HepG2 (cell line): ENCODE measurements around the gene ID3. TPM values are rescaled to one million over a fixed set of nuclear protein-coding genes. Genes with fewer than 3 reads are reported as not detected.

Experiments used
- ATAC-seq: fragments of 200-7000 bp; cut with Tn5 transposase; 3 replicates; pipeline ENCODE4 v1.9.1; 2020; ENCODE audit warnings: mild to moderate bottlenecking, moderate library complexity
- BruUV-seq: library from RNA; stranded (reverse); fragments of 400-500 nt; replicated peaks from 2 replicates; lab custom pipeline; 2021; lab: Mats Ljungman, UMichigan
- CTCF ChIA-PET: fragments of 300-600 bp; formaldehyde crosslinking; extraction: SDS; loops from one replicate; lab custom pipeline; 2021; ENCODE audit warnings: low total read pairs, inconsistent platforms, low intra/inter-chr PET ratio; lab: Yijun Ruan, JAX
- POLR2A ChIA-PET: fragments of 350-600 bp; sonication (Branson Sonifier 250); formaldehyde crosslinking; loops from one replicate; lab custom pipeline; 2020; ENCODE audit warnings: antibody characterized with exemption, inconsistent platforms; lab: Yijun Ruan, JAX
- DNase-seq: peaks from one replicate; pipeline ENCODE4 v3.0.0-alpha.2; 2015; ENCODE audit warnings: low spot score
- FAIRE-seq: peaks from 3 replicates; lab custom pipeline; 2011; peaks lifted over from hg19 to GRCh38; lab: Jason Lieb, UNC
- H2AFZ ChIP-seq: one replicate; pipeline ENCODE4 v1.6.1; 2011; ENCODE audit warnings: low read length, inconsistent platforms
- H3K27ac ChIP-seq: fragments of 300-600 bp; 3 replicates; pipeline ENCODE4 v1.8.0; 2011; ENCODE audit warnings: mixed run types, mild to moderate bottlenecking, mixed read lengths, low read length, inconsistent platforms; ENCODE audit not compliant: insufficient read depth; ENCODE audit errors: extremely low read length
- H3K27me3 ChIP-seq, 2 experiments: fragments of 200-600 bp in 1 of 2; 2 replicates in 1 of 2; 3 replicates in 1 of 2; pipeline versions ENCODE4 v1.6.0 to v1.8.0; 2011; ENCODE audit warnings: low read length in 2 of 2, mild to moderate bottlenecking in 2 of 2, moderate library complexity in 2 of 2, inconsistent platforms in 1 of 2; ENCODE audit not compliant: insufficient read depth in 2 of 2, control insufficient read depth in 1 of 2
- H3K36me3 ChIP-seq, 2 experiments: fragments of 200-600 bp in 1 of 2; replicated peaks in 1 of 2; 2 replicates in 1 of 2; 3 replicates in 1 of 2; pipeline versions ENCODE4 v1.5.1 to v1.8.0; 2011; ENCODE audit warnings: low read length in 2 of 2, inconsistent platforms in 1 of 2; ENCODE audit not compliant: insufficient read depth in 2 of 2, control insufficient read depth in 1 of 2
- H3K4me1 ChIP-seq: 2 replicates; pipeline ENCODE4 v1.5.1; 2012; ENCODE audit warnings: low read length, inconsistent platforms; ENCODE audit not compliant: insufficient read depth
- H3K4me2 ChIP-seq: 2 replicates; pipeline ENCODE4 v1.6.0; 2011; ENCODE audit warnings: low read depth, low read length, inconsistent platforms
- H3K4me3 ChIP-seq, 3 experiments: fragments of 200-600 bp in 1 of 3; sonication (generic), shearing (Covaris generic) in 1 of 3; replicated peaks in 1 of 3; 2 replicates each; pipeline ENCODE4 v1.5.1; 2011 to 2016; ENCODE audit warnings: low read length in 3 of 3, inconsistent platforms in 2 of 3, low read depth in 2 of 3, mild to moderate bottlenecking in 2 of 3, control low read depth in 1 of 3, mixed read lengths in 1 of 3; ENCODE audit not compliant: insufficient read depth in 1 of 3
- H3K79me2 ChIP-seq: one replicate; pipeline ENCODE4 v1.6.1; 2011; ENCODE audit warnings: low read length, inconsistent platforms; ENCODE audit not compliant: insufficient read depth
- H3K9ac ChIP-seq: 2 replicates; pipeline ENCODE4 v1.6.0; 2011; ENCODE audit warnings: mild to moderate bottlenecking, low read depth, low read length, inconsistent platforms; ENCODE audit not compliant: insufficient read depth
- H3K9me3 ChIP-seq: 2 replicates; pipeline ENCODE4 v1.5.1; 2012; ENCODE audit warnings: mild to moderate bottlenecking, low read length
- H4K20me1 ChIP-seq: 2 replicates; pipeline ENCODE4 v1.6.0; 2011; ENCODE audit warnings: inconsistent platforms, mild to moderate bottlenecking, low read length, moderate library complexity; ENCODE audit not compliant: insufficient read depth
- AHDC1 ChIP-seq: sonication (generic); formaldehyde crosslinking; IDR thresholded peaks from 2 replicates; pipeline ENCODE4 v1.5.1; 2020; ENCODE audit warnings: mild to moderate bottlenecking, missing genetic modification reagents, borderline replicate concordance
- GTF2F1 ChIP-seq: fragments of 150-350 bp; IDR thresholded peaks from 2 replicates; pipeline ENCODE4 v1.6.1; 2014; ENCODE audit warnings: low read length
- JUNB ChIP-seq: sonication (generic); formaldehyde crosslinking; IDR thresholded peaks from 2 replicates; pipeline ENCODE4 v1.8.0; 2022; ENCODE audit warnings: missing genetic modification reagents, mild to moderate bottlenecking, borderline replicate concordance
- PHB2 ChIP-seq: fragments of 450-650 bp; IDR thresholded peaks from 2 replicates; pipeline ENCODE4 v1.6.1; 2018; ENCODE audit not compliant: partially characterized antibody
- RBAK ChIP-seq: sonication (generic); formaldehyde crosslinking; IDR thresholded peaks from 2 replicates; pipeline ENCODE4 v1.5.1; 2020; ENCODE audit warnings: mild to moderate bottlenecking, missing genetic modification reagents
- ZNF142 ChIP-seq: sonication (generic); formaldehyde crosslinking; IDR thresholded peaks from 2 replicates; pipeline ENCODE4 v1.4.0; 2020; ENCODE audit warnings: missing genetic modification reagents
- ZNF317 ChIP-seq: sonication (generic); formaldehyde crosslinking; IDR thresholded peaks from 2 replicates; pipeline ENCODE4 v1.5.0; 2020; ENCODE audit warnings: mild to moderate bottlenecking, missing genetic modification reagents
- ZNF512 ChIP-seq: sonication (generic); formaldehyde crosslinking; IDR thresholded peaks from 2 replicates; pipeline ENCODE4 v1.4.0; 2020; ENCODE audit warnings: mild to moderate bottlenecking, missing genetic modification reagents
- ZNF550 ChIP-seq: sonication (generic); formaldehyde crosslinking; IDR thresholded peaks from 2 replicates; pipeline ENCODE4 v1.4.0; 2020; ENCODE audit warnings: mild to moderate bottlenecking, missing genetic modification reagents, borderline replicate concordance
- WGBS: methylation state at CpG from one replicate; pipeline ENCODE4 v1.1.6; 2017; ENCODE audit warnings: low lambda C conversion rate; 5-methylcytosine and 5-hydroxymethylcytosine counted together
- in situ Hi-C: cut with HindIII; loops from 2 replicates; pipeline ENCODE4 v1.10.0; 2017; ENCODE audit warnings: low pct_unique_long_range_greater_than_20kb; ENCODE audit not compliant: extremely low pct_ligation_motif_present
- intact Hi-C: fragments of 100-400 bp; cut with micrococcal nuclease; formaldehyde crosslinking; loops from one replicate; pipeline ENCODE4 v1.10.0; 2022; ENCODE audit not compliant: unreplicated experiment
- polyA plus RNA-seq, 8 experiments: library from polyadenylated mRNA; depleted of rRNA in 3 of 8; stranded (reverse) in 7 of 8; unstranded in 1 of 8; fragments of >200 nt; fragmentation: Illumina TruSeq in 4 of 8; extraction: Trizol in 4 of 8; gene quantifications; 2 replicates each; pipeline versions ENCODE4 v1.2.1 to v1.2.3, GENCODE V29; 2011 to 2016; ENCODE audit warnings: low read depth in 4 of 8, missing spikeins in 1 of 8, mixed read lengths in 1 of 8; ENCODE audit not compliant: insufficient read depth in 1 of 8
- total RNA-seq, 5 experiments: library from RNA; depleted of rRNA; stranded (reverse); fragments of >200 nt; fragmentation: Illumina TruSeq; extraction: Trizol; gene quantifications; 2 replicates each; pipeline ENCODE4 v1.2.3, GENCODE V29; 2016; ENCODE audit warnings: low read depth in 1 of 5

ID3 gene
- total and polyA plus RNA-seq, 2 of the 13 experiments (the other 11 are each of a cell fraction or from before 2014, with no cell fraction given) = 64.8 to 115 TPM

- peaks cover 70% of the 10 kb centered on the region for H3K4me1 ChIP-seq
- no peaks in the 10 kb centered on the region; a peak in 1 of 5 replicates for H3K27me3 ChIP-seq
- H3K4me3 ChIP-seq = peak overlapping the region; percentile 52 to 72 (median 55); a peak in 5 of 6 replicates
- ChIA-PET POLR2A (interaction anchor here (0.6 to 6.0 kb wide), 13 partner anchors 8 to 210 kb away, joined by 3 to 54 read pairs (median 4); partner anchors contain the start of genes HNRNPR and RPL11), CTCF (interaction anchor here (1.1 kb wide), 1 partner anchor 9 kb away, joined by 3 read pairs; no protein-coding TSS in a partner anchor)
- WGBS = 7% methylated on average over 39 of the region's 81 CpGs
- no TSS peak for BruUV-seq
- peak; percentile 76 for DNase-seq
- peaks cover 25% of the 10 kb centered on the region for H3K79me2 ChIP-seq
- peak overlapping the region; percentile 98 for H3K27ac ChIP-seq
- peaks cover 9% of the 10 kb centered on the region; the same call in 1 of the 2 replicates for H4K20me1 ChIP-seq
- peak; percentile 68 for ATAC-seq
- in situ Hi-C loops (no loop called here), intact Hi-C loops (loop anchor here (5.0 to 10.0 kb wide), 2 partner anchors 38 to 190 kb away; partner anchors contain the start of gene ELOA)
- H2AFZ ChIP-seq = no peak overlapping the region
- H3K4me2 ChIP-seq = peak overlapping the region; percentile 95
- FAIRE-seq = no peak
- peak overlapping the region; percentile 97 for H3K9ac ChIP-seq
- H3K36me3 ChIP-seq = no peaks in the 10 kb centered on the region
- no peaks in the 10 kb centered on the region for H3K9me3 ChIP-seq
- TF ChIP-seq ZNF550 (no peak), PHB2 (no peak), JUNB (no peak), GTF2F1 (no peak), AHDC1 (no peak), ZNF512 (CRISPR knock-in tag) (no peak), RBAK (CRISPR knock-in tag) (no peak), ZNF317 (CRISPR knock-in tag) (no peak), ZNF142 (CRISPR knock-in tag) (no peak)
Measured at GRCh38 chr1:23554481-23555269, 4.6 kb downstream of the ID3 start.
